Natural killer cell (primary cell): ENCODE data around the gene MBOAT7. TPM values are rescaled to one million over a fixed set of nuclear protein-coding genes. Genes with fewer than 3 reads are reported as not detected.

ENCODE experiments used
- ATAC-seq, 3 donors: fragments of 150-1000 bp in 2 of 3; fragments of 200-7000 bp in 1 of 3; cut with Tn5 transposase; 1 replicate in 1 of 3; 2 replicates in 2 of 3; pipeline ENCODE4 v1.10.0; 2021; ENCODE audit warnings: mild to moderate bottlenecking in 2 of 3, moderate library complexity in 2 of 3
- DNase-seq, 2 donors: peaks; one replicate each; pipeline versions ENCODE4 v3.0.0 to v3.0.0-alpha.2; 2013 to 2021; ENCODE audit warnings: mixed read lengths in 1 of 2
- H3K27ac ChIP-seq: one replicate; pipeline ENCODE4 v1.5.1; 2013; ENCODE audit warnings: mild to moderate bottlenecking, low read length
- H3K27me3 ChIP-seq: one replicate; pipeline ENCODE4 v1.6.1; 2013; ENCODE audit warnings: low read length; ENCODE audit not compliant: control insufficient read depth, insufficient read depth
- H3K36me3 ChIP-seq: one replicate; pipeline ENCODE4 v1.6.1; 2013; ENCODE audit warnings: low read length; ENCODE audit not compliant: control insufficient read depth, insufficient read depth
- H3K4me1 ChIP-seq: one replicate; pipeline ENCODE4 v1.6.1; 2013; ENCODE audit warnings: low read length; ENCODE audit not compliant: control insufficient read depth, insufficient read depth
- H3K4me3 ChIP-seq: one replicate; pipeline ENCODE4 v1.5.1; 2013; ENCODE audit warnings: low read length
- H3K9me3 ChIP-seq: one replicate; pipeline ENCODE4 v1.6.1; 2013; ENCODE audit warnings: low read length; ENCODE audit not compliant: control insufficient read depth, insufficient read depth
- H3K27ac Mint-ChIP-seq, 2 donors: one replicate each; pipeline ENCODE4 v1.8.0; 2022; ENCODE audit warnings: mild to moderate bottlenecking in 2 of 2, mixed read lengths in 2 of 2, moderate library complexity in 1 of 2
- H3K27me3 Mint-ChIP-seq, 2 donors: one replicate each; pipeline ENCODE4 v1.8.0; 2022; ENCODE audit warnings: low read depth in 2 of 2, mixed read lengths in 2 of 2
- H3K36me3 Mint-ChIP-seq: one replicate; pipeline ENCODE4 v1.8.0; 2022; ENCODE audit warnings: mixed read lengths
- H3K4me1 Mint-ChIP-seq, 2 donors: one replicate each; pipeline ENCODE4 v1.8.0; 2022; ENCODE audit warnings: mixed read lengths in 2 of 2
- H3K4me3 Mint-ChIP-seq: one replicate; pipeline ENCODE4 v1.8.0; 2022; ENCODE audit warnings: mild to moderate bottlenecking, moderate library complexity, mixed read lengths
- H3K9me3 Mint-ChIP-seq, 2 donors: one replicate each; pipeline ENCODE4 v1.8.0; 2022; ENCODE audit warnings: mixed read lengths in 2 of 2
- WGBS: methylation state at CpG from one replicate; pipeline ENCODE4 v1.1.7; 2013; ENCODE audit warnings: missing lambda C conversion rate; ENCODE audit not compliant: insufficient coverage; 5-methylcytosine and 5-hydroxymethylcytosine counted together
- intact Hi-C: fragments of 100-400 bp; cut with micrococcal nuclease; formaldehyde crosslinking; loops from one replicate; pipeline ENCODE4 v1.14.2; 2022
- total RNA-seq, 4 donors: library from RNA; stranded (reverse); fragments of 120-200 nt in 1 of 4; gene quantifications; one replicate each; pipeline versions ENCODE4 v1.2.3 to v1.2.4, GENCODE V29; 2013 to 2022
- TF ChIP-seq, protein P1 (sequence below): fragments of 200-600 bp; IDR thresholded peaks from one replicate; pipeline ENCODE4 v1.8.0; 2022; ENCODE audit warnings: antibody characterized with exemption

Gene MBOAT7
- total RNA-seq, 3 donors from 2014 or later (not counting 1 experiment from before 2014, with no cell fraction given): 24.1 to 53.9 (median 31.2) TPM

DNA sequence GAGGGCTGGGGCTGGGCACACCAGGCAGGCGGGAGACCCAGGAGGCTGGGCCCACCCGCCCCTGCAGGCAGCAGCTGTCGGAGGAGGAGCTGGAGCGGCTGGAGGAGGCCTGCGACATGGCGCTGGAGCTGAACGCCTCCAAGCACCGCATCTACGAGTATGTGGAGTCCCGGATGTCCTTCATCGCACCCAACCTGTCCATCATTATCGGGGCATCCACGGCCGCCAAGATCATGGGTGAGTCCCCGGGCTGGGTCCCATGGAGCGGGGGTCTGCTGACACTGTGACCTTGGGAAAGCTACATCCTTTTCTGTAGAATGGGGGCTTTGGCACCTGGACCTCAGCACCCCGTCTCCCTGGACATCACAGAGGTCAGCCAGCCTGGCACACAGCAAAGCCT lies 65.7 kb downstream of the MBOAT7 start:
- no peak overlapping the region for H3K4me3 ChIP-seq
- H3K9me3 ChIP-seq: no peaks in the 10 kb centered on the region
- H3K27me3 ChIP-seq: no peaks in the 10 kb centered on the region
- H3K27ac Mint-ChIP-seq: no peak overlapping the region
- TF ChIP-seq, protein P1, sequence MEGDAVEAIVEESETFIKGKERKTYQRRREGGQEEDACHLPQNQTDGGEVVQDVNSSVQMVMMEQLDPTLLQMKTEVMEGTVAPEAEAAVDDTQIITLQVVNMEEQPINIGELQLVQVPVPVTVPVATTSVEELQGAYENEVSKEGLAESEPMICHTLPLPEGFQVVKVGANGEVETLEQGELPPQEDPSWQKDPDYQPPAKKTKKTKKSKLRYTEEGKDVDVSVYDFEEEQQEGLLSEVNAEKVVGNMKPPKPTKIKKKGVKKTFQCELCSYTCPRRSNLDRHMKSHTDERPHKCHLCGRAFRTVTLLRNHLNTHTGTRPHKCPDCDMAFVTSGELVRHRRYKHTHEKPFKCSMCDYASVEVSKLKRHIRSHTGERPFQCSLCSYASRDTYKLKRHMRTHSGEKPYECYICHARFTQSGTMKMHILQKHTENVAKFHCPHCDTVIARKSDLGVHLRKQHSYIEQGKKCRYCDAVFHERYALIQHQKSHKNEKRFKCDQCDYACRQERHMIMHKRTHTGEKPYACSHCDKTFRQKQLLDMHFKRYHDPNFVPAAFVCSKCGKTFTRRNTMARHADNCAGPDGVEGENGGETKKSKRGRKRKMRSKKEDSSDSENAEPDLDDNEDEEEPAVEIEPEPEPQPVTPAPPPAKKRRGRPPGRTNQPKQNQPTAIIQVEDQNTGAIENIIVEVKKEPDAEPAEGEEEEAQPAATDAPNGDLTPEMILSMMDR: no peak
- DNase-seq (no peak), ATAC-seq (no peak)
- no peak overlapping the region for H3K27ac ChIP-seq
- H3K4me3 Mint-ChIP-seq: no peak overlapping the region
- H3K36me3 ChIP-seq: peaks cover 80% of the 10 kb centered on the region
- no peaks in the 10 kb centered on the region for H3K27me3 Mint-ChIP-seq
- WGBS: 98% methylated on average over 17 of the region's 17 CpGs
- intact Hi-C loops: no loop called here
- H3K9me3 Mint-ChIP-seq: no peaks in the 10 kb centered on the region
- no peaks in the 10 kb centered on the region for H3K4me1 Mint-ChIP-seq
- no peaks in the 10 kb centered on the region for H3K4me1 ChIP-seq
- no peaks in the 10 kb centered on the region for H3K36me3 Mint-ChIP-seq

Other genes starting within 250 kb of the MBOAT7 start
- gene CACNG8, start 226.6 kb downstream of the MBOAT7 start, total RNA-seq: 1 to 10 TPM in 1 of 3 donors, not detected in 2; 2.3 TPM
- gene CACNG6, start 197.9 kb downstream of the MBOAT7 start, total RNA-seq: 10 to 100 TPM in 1 of 3 donors, not detected in 2; 11.5 TPM
- gene VSTM1, start 125.7 kb downstream of the MBOAT7 start, total RNA-seq: 1 to 10 TPM in 2 of 3 donors, under 1 TPM in 1; 0.72 to 2.8 (median 2.7) TPM
- gene TARM1, start 108.2 kb downstream of the MBOAT7 start, total RNA-seq: not detected
- 1 to 10 TPM; 2.3 to 5.4 (median 4.4) TPM for gene OSCAR, start 88.8 kb downstream of the MBOAT7 start, total RNA-seq
- 10 to 100 TPM; 48.4 to 91.9 (median 71.4) TPM for gene NDUFA3, start 86.7 kb downstream of the MBOAT7 start, total RNA-seq
- gene TFPT, start 73.9 kb downstream of the MBOAT7 start, total RNA-seq: 10 to 100 TPM; 14.1 to 14.4 (median 14.2) TPM
- 10 to 100 TPM; 64.4 to 65.9 (median 64.9) TPM for gene PRPF31, start 73.8 kb downstream of the MBOAT7 start, total RNA-seq
- gene CNOT3, start 51.8 kb downstream of the MBOAT7 start, total RNA-seq: 10 to 100 TPM; 46.3 to 73.9 (median 51.7) TPM
- gene LENG1, start 29.9 kb downstream of the MBOAT7 start, total RNA-seq: 1 to 10 TPM; 8.3 to 9.4 (median 9.1) TPM
- gene TMC4, start 16.4 kb downstream of the MBOAT7 start, total RNA-seq: 1 to 10 TPM; 7.2 to 8.2 (median 7.5) TPM
- gene TSEN34, start 1.7 kb upstream of the MBOAT7 start, total RNA-seq: 10 to 100 TPM; 11.5 to 16.7 (median 13.5) TPM
- 100 to 1,000 TPM; 617 to 958 (median 906) TPM for gene RPS9, start 11.3 kb upstream of the MBOAT7 start, total RNA-seq
- 10 to 100 TPM in 2 of 3 donors, 1 to 10 TPM in 1; 6.8 to 12.6 (median 12.6) TPM for gene LILRB3, start 33.4 kb upstream of the MBOAT7 start, total RNA-seq
- 1 to 10 TPM; 2.1 to 2.6 (median 2.1) TPM for gene LILRA6, start 53.2 kb upstream of the MBOAT7 start, total RNA-seq
- gene LILRB5, start 67.7 kb upstream of the MBOAT7 start, total RNA-seq: under 1 TPM in 2 of 3 donors, not detected in 1; 0.09 to 0.18 TPM
- 10 to 100 TPM in 2 of 3 donors, 1 to 10 TPM in 1; 4.6 to 41.4 (median 23.7) TPM for gene LILRB2, start 91.5 kb upstream of the MBOAT7 start, total RNA-seq
- gene LILRA5, start 123.6 kb upstream of the MBOAT7 start, total RNA-seq: 10 to 100 TPM in 2 of 3 donors, 1 to 10 TPM in 1; 3.4 to 22.3 (median 11.1) TPM
- 1 to 10 TPM in 2 of 3 donors, not detected in 1; 2.0 to 2.4 TPM for gene LILRA4, start 149.6 kb upstream of the MBOAT7 start, total RNA-seq
- 100 to 1,000 TPM; 117 to 163 (median 156) TPM for gene LAIR1, start 175.4 kb upstream of the MBOAT7 start, total RNA-seq
- under 1 TPM; 0.59 to 0.84 (median 0.65) TPM for gene TTYH1, start 225.9 kb upstream of the MBOAT7 start, total RNA-seq